GM18526 (cell line): ENCODE measurements around the gene AHSA1.

Source experiments
- POLR2A ChIP-seq: IDR thresholded peaks from 3 replicates; pipeline ENCODE4 v1.6.1; 2011; ENCODE audit not compliant: insufficient read length; ENCODE audit errors: extremely low read depth

Gene AHSA1

DNA sequence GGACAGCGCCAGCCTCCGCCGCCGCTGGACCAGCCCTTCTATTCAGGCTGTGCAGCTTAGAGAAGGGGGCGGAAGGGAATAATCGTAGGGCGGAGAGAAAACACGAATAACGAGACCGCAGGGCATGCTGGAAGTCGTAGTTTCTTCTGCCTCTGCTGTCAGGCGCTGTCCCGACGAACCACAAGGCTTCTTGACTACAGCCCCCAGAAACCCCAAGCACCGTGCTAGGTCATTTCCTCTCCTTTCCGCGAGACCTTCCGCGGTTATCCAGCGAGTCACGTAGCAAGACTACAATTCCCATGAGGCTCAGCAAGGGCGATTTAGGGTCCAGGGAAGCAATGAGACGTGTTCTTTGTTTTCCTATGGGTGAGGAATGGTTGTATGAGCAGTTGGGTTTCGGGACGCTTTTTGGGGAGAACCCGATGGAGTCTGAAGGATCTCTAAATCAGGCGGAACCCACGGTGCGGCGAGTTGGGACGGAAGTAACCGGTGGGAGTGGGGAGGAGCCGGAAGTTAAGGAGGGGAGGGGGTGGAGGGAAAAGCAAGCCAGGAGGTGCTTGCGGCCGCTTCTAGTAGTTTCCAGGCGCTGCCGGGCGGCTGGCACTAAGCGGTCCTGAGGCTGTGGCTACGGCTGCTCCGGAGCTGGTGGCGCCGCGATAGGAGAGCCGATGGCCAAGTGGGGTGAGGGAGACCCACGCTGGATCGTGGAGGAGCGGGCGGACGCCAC, at the start of gene AHSA1, which contains the start of gene VIPAS39:
Gene AHSA1 (plus strand): TSS at position 572 of the 727 bp plus-strand sequence. CDS start 97 bp downstream, at position 669.
Gene VIPAS39 (minus strand): TSS at position 80 of the 727 bp plus-strand sequence. CDS start 3,499 bp downstream, outside the sequence.
- TF ChIP-seq POLR2A = peak; percentile 92

DNA sequence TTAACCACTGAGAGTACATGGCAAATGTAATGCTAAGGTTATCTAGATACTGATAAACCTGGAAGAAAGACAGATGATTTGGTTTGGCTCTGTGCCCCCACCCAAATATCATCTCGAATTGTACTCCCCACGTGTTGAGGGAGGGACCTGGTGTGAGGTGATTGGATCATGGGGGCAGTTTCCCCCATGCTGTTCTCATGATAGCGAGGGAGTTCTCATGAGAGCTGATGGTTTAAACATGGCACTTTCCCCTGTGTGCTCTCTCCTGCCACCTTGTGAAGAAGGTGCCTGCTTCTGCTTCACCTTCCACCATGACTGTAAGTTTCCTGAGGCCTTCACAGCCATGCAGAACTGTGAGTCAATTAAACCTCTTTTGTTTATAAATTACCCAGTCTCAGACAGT, 48.8 kb upstream of the AHSA1 start:
- no peak for TF ChIP-seq POLR2A

DNA sequence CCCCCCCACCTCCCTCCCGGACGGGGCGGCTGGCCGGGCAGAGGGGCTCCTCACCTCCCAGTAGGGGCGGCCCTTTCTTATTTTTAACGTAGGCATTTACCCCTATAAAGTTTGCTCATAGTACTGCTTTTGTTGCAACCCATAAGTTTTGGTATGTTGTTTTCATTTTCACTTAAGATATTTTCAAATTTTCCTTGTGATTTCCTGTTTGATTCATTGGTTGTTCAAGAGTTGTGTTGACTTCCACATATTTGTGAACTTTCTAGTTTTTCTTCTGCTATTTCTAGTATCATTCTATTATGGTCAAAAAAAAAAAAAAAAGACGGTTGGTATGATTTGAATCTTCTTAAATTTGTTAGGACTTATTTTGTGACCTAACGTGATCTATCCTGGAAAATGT, 41.1 kb upstream of the AHSA1 start:
- TF ChIP-seq POLR2A = no peak

DNA sequence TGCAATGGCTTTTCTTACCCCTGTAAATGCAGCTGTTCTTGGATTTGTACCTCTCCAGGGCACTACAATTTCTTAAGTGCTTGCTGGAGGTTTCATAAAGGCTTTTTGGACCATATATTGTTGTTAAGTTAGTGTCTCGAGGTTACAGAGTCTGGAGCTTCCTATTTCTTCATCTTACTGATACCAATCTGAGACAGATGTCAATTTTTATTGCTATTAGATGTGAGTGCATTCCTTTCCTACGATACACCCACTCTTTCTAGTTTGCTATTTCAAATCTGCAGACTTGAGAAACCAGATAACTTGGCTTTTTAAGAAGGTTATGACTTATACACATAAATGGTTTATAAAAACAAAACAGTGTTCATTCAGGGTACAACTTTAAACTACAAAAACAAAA, 36.7 kb upstream of the AHSA1 start:
- no peak for TF ChIP-seq POLR2A

DNA sequence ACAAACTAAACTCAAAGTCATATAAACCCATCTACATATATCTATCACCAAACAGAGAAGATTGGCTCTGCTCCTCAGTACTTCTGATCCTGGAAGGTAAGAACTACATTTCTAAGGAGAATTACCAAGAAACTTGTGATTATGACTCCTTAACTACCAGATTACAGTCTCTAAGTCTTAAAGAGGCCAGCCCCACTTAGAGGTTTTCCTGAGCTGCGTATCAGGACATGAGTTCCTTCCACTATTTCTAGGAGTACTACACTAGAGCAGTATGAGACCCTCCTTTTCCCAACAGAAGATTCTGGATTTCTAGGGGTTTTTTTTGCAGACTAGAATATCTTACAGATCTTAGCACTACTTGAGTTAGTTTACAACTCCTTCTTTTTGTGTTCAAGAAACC, 34.5 kb upstream of the AHSA1 start, which contains the start of gene NOXRED1:
Gene NOXRED1 (minus strand): TSS at position 101 of the 400 bp plus-strand sequence. CDS start 634 bp downstream, outside the sequence.
- TF ChIP-seq POLR2A = no peak

DNA sequence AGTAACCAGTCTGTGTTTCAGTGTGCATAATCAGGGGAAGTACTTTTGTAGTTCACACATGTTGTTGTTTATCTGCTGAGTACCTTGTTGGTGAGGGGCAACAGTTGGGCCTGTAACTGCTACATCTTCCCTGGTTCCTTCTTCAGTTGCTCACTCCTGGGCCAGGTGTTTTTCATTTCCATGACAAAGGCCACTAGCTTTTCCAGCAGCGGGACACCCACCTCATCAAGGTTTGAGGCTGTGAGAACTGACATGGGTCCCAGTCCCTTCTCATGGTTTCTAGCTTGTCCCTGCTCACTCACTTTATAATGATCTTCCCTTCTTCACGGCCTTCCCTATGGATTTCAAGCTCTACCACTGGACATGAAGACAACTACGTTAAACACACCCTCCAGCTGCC, 33.0 kb upstream of the AHSA1 start:
- no peak for TF ChIP-seq POLR2A

DNA sequence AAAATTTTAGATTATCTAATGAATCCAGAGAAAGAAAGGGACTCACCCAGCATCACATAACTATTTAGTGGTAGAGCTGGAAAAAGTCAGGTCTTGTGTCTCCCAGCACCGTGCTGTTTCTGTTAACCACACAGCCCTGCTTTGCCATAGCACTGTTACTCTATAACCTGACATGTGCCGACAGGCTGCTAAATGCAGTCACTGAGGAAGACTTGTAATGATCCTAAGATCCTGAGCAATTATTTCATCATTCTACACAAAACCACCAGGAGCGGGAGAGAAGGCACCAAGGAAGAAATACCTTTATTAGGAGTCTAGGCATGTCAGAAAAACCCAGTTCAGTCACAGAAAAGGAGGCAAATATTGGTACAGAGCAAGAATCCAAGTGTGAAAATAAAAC, 31.5 kb upstream of the AHSA1 start:
- TF ChIP-seq POLR2A = no peak

DNA sequence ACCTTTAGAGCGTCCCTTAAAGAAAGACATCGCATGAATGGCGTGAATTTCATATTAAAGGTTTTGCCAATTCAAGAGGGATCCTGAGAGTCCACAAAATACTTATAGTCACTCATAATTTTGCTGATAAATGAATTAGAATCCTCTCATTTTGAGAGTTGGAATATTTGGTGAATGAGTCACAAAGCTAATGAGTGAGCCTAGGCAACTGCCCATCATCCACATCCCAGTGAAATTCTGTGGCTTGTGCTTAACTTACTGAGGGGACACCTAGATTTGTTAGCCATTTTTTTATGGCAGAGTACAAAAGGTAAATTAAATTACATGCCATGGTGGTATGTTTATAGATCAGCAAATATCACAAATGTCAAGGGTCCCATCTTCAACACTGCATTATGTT, 21.9 kb upstream of the AHSA1 start:
- TF ChIP-seq POLR2A = no peak

DNA sequence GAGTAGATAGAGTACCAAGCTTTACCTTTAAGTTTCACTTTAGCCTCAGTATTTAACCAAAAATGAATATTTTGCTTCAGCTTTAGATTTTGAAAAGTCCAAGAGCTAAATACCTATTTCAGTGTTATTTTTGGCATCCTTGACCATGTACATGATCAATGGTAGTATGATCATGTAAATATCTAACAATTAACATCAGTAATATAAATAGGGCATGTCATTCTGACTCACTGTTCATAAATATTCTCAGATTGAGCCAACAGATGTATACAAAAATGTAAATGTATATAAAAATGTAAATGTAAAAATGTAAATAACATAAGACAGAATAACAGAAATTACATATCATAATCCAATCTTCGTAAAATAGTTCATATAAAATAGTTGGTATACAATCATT, 19.3 kb upstream of the AHSA1 start:
- TF ChIP-seq POLR2A = no peak

DNA sequence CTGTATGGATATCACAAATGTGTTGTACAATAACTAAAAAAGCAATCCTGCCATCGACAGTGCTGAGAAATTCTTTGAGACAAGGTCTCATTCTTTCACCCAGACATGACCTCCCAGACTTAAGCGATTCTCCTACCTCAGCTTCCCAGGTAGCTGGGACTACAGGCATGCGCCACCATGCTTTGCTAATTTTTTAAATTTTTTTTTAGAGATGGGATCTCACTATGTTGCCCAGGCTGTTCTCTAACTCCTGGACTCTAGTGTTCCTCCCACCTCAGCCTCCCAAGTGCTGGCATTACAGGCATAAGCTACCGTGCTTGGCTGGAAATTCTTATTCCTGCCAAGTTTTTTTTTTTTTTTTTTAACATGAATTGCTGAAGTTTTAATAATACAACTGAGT, 18.0 kb upstream of the AHSA1 start:
- no peak for TF ChIP-seq POLR2A

DNA sequence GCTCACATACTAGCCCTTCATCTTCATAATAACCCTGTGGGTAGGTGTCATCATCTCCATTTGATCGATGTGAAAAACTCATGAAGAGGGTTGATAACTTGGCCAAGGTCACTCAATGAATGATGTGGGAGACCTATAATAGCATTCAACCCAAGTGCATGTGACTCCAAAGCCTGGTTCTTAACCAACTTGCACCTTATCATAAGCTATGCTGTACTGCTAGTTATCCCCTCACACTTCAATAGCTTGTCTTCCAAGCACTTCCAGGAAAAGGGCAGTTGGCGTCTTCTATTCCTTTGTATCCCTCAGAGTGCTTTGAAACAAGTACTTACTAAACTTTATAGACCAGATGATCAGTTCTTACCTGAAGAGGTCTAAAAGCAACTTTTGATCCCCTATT, 15.7 kb upstream of the AHSA1 start:
- no peak for TF ChIP-seq POLR2A

DNA sequence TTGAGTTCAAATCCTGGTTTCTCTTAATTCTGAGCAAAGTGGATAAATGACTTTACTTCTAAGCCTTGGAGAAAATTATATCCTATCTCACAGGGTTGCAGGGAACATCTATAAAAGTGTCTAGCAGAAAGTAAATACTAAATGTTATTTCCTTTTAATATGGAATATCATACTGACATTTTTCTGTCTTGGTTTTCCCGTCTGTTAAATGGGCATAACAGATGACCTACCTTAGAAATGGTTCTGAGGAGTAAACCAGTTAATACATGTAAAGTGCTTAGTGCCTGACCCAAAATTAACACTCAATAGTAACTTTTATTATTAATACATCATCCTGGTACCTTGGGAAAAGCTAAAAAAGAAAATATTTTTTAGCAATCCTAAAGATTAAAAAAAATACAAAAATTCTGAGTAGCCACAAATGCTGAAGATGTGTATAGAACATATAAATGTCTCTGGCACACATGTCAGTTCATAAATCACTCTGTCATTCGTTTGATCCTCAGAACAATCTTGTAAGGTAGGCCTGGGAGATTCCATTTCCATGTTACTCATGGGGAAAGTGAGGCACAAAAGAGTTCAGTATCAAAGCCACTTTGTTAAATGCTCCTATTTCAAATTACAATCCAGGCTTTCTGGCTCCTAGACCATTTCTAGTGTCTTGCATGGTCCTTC, 1.8 kb upstream of the AHSA1 start:
- no peak for TF ChIP-seq POLR2A

DNA sequence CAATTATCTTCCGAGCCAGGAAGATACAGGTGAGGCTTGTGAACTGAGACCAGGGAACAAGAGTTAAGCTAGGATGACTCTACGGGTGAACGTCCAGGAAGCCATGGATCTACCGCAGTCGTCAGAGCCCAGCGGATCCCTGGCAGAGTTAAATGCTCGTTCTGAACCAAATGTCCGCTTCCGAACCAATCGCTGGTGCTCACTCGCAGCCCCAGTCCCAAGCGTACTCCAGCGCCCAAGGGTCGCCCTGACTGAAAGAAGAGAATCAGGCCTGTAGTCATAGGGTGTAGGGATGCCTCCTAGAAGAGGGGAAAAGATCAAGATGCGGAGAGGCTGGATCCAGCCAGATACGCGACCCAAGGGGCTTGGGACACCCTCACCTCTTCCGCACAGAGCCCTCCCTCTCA, 775 bp upstream of the AHSA1 start:
- TF ChIP-seq POLR2A = peak; percentile 94

DNA sequence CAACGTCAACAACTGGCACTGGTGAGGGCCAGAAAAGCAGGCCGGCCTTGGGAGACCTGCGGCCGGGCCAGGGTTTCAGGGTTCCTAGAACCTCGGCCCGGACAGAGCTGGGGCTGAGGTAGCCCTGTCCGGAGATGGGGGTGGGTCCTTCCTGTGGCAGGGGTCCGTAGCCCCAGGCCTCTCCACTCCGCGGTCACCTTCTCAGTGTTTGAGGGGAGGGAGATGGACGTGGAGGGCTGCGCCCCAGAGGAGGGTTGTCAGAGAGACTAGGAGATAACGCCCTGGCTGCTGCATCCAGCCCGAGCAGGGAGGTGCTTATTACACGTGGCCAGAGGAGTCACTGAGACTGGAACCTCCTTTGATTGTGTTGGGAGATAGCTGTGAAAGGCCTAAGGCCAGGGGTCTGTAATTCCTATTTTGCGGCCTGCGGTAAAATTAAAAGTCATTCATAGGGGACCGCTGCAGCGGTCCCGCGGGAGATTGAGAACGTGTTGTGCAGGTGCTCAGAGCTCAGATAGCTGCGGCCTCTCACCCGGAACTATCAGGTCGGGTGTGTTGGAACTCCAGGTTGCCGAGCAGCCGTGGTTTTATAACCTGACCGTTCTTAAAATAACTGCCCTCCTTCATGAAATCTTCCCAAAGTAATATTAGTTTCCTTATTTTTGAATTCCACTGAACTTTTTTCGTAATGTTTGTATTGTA, 507 bp downstream of the AHSA1 start:
- TF ChIP-seq POLR2A = no peak

DNA sequence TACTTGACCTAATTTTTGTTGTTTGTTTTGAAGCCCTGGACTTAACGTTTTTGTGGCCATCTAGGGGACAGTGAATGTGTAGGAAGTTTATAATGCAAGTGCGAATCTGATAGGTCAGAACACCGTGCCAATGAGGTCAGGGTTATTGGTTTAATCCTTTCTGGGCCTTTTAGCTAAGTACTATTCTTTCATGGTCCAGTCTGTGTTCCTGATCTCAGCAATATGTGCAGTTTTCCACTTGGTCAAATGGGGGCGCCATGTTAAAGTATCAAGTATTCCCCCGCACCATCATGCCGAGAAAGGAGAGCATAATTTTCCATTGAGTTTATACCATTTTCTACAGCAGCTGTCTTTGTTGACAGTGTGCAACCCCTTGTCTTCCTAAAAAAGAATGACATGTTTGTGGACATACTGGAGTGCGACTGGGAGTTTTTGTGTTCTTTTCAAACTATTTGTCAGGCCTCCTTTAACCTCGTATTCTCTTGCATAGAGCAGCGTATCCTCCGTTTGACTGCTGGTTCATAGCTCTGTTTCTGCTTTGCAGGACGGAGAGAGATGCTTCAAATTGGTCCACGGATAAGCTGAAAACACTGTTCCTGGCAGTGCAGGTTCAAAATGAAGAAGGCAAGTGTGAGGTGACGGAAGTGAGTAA, 1.3 kb downstream of the AHSA1 start:
- TF ChIP-seq POLR2A = no peak

DNA sequence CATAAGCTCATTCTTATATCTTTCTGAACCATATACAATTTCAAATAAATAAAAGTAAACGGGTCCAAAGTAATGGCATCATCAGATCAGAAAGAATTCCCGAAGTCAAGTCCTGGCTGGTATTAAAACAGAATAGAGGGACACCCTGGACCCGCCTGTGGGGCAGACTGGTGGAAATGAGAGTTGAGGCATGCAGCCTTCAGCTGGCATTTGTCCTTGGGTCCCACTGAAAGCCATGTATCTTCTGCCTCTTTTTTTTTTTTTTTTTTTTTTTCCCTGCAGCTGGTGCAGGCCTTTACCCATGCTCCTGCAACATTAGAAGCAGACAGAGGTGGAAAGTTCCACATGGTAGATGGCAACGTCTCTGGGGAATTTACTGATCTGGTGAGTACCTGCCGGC, 9.9 kb downstream of the AHSA1 start:
- no peak for TF ChIP-seq POLR2A

DNA sequence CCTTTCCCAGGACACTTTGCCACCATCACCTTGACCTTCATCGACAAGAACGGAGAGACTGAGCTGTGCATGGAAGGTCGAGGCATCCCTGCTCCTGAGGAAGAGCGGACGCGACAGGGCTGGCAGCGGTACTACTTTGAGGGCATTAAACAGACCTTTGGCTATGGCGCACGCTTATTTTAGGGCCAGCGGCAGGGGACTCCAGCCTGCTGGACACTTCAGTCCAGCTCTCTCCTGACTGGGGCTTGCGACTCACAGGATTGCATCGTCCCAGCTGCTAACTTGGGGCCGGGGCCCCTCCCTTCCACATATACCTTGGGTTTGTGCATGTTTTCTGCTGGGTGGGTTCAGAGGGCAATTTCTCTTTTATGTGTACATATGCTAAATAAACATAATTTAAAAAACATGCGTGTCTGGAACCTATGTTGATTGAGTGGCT, 11.2 kb downstream of the AHSA1 start:
- TF ChIP-seq POLR2A = no peak
